GM23248 (cell line): ENCODE data around the gene UBQLNL. TPM values are rescaled to one million over a fixed set of nuclear protein-coding genes. Genes with fewer than 3 reads are reported as not detected.

ENCODE experiments used
- DNase-seq: peaks from one replicate; pipeline ENCODE4 v3.0.0-alpha.2; 2015
- H2AFZ ChIP-seq: fragments of 200-600 bp; sonication (generic); 2 replicates; pipeline ENCODE4 v1.6.1; 2016; ENCODE audit warnings: antibody characterized with exemption
- H3F3A ChIP-seq: fragments of 200-600 bp; sonication (generic); 2 replicates; pipeline ENCODE4 v1.6.1; 2016; ENCODE audit warnings: mild to moderate bottlenecking, antibody characterized with exemption, mixed run types; ENCODE audit not compliant: insufficient read depth
- H3K27ac ChIP-seq: fragments of 200-600 bp; sonication (generic); 2 replicates; pipeline ENCODE4 v1.5.1; 2016; ENCODE audit warnings: mild to moderate bottlenecking
- H3K27me3 ChIP-seq: fragments of 200-600 bp; sonication (generic); replicated peaks from 2 replicates; pipeline ENCODE4 v1.6.1; 2016; ENCODE audit warnings: mild to moderate bottlenecking; ENCODE audit not compliant: insufficient read depth
- H3K36me3 ChIP-seq: fragments of 200-600 bp; sonication (generic); 2 replicates; pipeline ENCODE4 v1.6.1; 2016; ENCODE audit warnings: low read depth, mild to moderate bottlenecking
- H3K4me1 ChIP-seq: fragments of 200-600 bp; sonication (generic); 2 replicates; pipeline ENCODE4 v1.6.1; 2016; ENCODE audit warnings: mild to moderate bottlenecking; ENCODE audit not compliant: insufficient read depth
- H3K4me2 ChIP-seq: fragments of 200-600 bp; sonication (generic); one replicate; pipeline ENCODE4 v1.6.1; 2016; ENCODE audit warnings: mild to moderate bottlenecking; ENCODE audit not compliant: unreplicated experiment
- H3K4me3 ChIP-seq: fragments of 200-600 bp; sonication (generic); 2 replicates; pipeline ENCODE4 v1.5.1; 2016; ENCODE audit warnings: mild to moderate bottlenecking
- H3K79me2 ChIP-seq: fragments of 200-600 bp; sonication (generic); 2 replicates; pipeline ENCODE4 v1.6.1; 2016; ENCODE audit warnings: mild to moderate bottlenecking; ENCODE audit not compliant: insufficient read depth
- H3K9ac ChIP-seq: fragments of 200-600 bp; sonication (generic); 2 replicates; pipeline ENCODE4 v1.6.1; 2016; ENCODE audit warnings: mild to moderate bottlenecking
- H3K9me2 ChIP-seq: fragments of 200-600 bp; sonication (generic); 2 replicates; pipeline ENCODE4 v1.6.1; 2016; ENCODE audit warnings: mixed run types, mild to moderate bottlenecking, moderate library complexity; ENCODE audit not compliant: insufficient read depth
- H3K9me3 ChIP-seq: fragments of 200-600 bp; sonication (generic); one replicate; pipeline ENCODE4 v1.6.1; 2017; ENCODE audit warnings: low read depth
- H4K20me1 ChIP-seq: fragments of 200-600 bp; sonication (generic); 2 replicates; pipeline ENCODE4 v1.6.0; 2016; ENCODE audit not compliant: insufficient read depth
- EZH2 ChIP-seq: fragments of 200-600 bp; sonication (generic); IDR thresholded peaks from 2 replicates; pipeline ENCODE4 v1.6.1; 2018; ENCODE audit warnings: antibody characterized with exemption, mild to moderate bottlenecking; ENCODE audit not compliant: insufficient read depth, poor library complexity, severe bottlenecking
- EZH2phosphoT487 ChIP-seq: fragments of 200-600 bp; sonication (generic); IDR thresholded peaks from 2 replicates; pipeline ENCODE4 v1.6.1; 2018; ENCODE audit warnings: antibody characterized with exemption, moderate library complexity, mild to moderate bottlenecking, low read depth; ENCODE audit not compliant: insufficient read depth
- WGBS, 2 experiments: methylation state at CpG; one replicate each; pipeline ENCODE4 v1.1.6; 2015 to 2017; ENCODE audit warnings: low lambda C conversion rate in 2 of 2, low coverage in 1 of 2; ENCODE audit errors: missing lambda C conversion rate in 2 of 2; 5-methylcytosine and 5-hydroxymethylcytosine counted together
- in situ Hi-C: fragments of 300-500 bp; cut with MboI; formaldehyde crosslinking; loops from 2 replicates; pipeline ENCODE4 v1.15.0; 2020
- polyA plus RNA-seq: library from polyadenylated mRNA; unstranded; fragments of >200 nt; fragmentation: Nextera tagmentation; extraction: Ambion mirVana; gene quantifications from 2 replicates; pipeline ENCODE4 v1.2.1, GENCODE V29; 2016
- total RNA-seq: library from RNA; depleted of rRNA; stranded (reverse); fragments of >200 nt; shearing (Covaris generic); gene quantifications from 2 replicates; pipeline ENCODE4 v1.2.3, GENCODE V29; 2014; rRNA removed

UBQLNL gene
- total and polyA plus RNA-seq, 2 experiments from 2014 or later: 0.20 to 0.32 TPM

DNA sequence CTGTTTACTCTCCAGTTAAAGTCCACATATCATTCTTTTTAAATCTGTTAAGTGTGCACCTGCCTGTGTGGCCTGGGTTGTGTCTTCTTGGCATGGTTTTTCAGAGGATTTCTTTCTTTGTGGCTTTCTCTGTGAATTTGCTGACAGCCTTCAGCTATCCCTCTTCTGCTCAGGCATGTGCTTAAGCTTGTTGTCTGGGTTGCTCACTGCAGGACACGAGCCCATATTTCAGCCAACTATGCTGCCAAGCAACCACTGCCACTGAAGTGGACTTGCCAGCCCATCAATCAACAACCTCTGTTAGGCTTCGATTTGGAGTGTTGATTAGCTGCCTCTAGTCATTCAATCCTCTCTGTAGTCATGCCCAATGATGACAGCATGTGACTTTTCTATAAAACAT lies 49.0 kb downstream of the UBQLNL start:
- TF ChIP-seq EZH2phosphoT487: no peak
- no peak for TF ChIP-seq EZH2
- no peak overlapping the region for H3K9ac ChIP-seq
- in situ Hi-C loops: no loop called here
- 0 to 3% methylated on average over 2 of the region's 2 CpGs for WGBS, 2 experiments
- H3K27ac ChIP-seq: no peak overlapping the region
- no peaks in the 10 kb centered on the region for H3K79me2 ChIP-seq
- H3K4me2 ChIP-seq: no peak overlapping the region
- no peak overlapping the region for H2AFZ ChIP-seq
- H3K4me1 ChIP-seq: no peaks in the 10 kb centered on the region
- no peak for DNase-seq
- H4K20me1 ChIP-seq: no peaks in the 10 kb centered on the region
- no peak overlapping the region for H3K4me3 ChIP-seq
- H3K9me2 ChIP-seq: no peaks in the 10 kb centered on the region
- H3F3A ChIP-seq: no peaks in the 10 kb centered on the region
- H3K9me3 ChIP-seq: no peaks in the 10 kb centered on the region
- no peaks in the 10 kb centered on the region for H3K27me3 ChIP-seq
- no peaks in the 10 kb centered on the region for H3K36me3 ChIP-seq

Other genes starting within 250 kb of the UBQLNL start
- gene HBE1, start 246.8 kb downstream of the UBQLNL start, total RNA-seq: not detected in 2 replicates
- not detected in 2 replicates for gene HBE1, start 246.8 kb downstream of the UBQLNL start, polyA plus RNA-seq
- gene OR51B4, start 214.8 kb downstream of the UBQLNL start, total RNA-seq: not detected in 2 replicates
- not detected in 2 replicates for gene OR51B4, start 214.8 kb downstream of the UBQLNL start, polyA plus RNA-seq
- not detected in 2 replicates for gene OR51B2, start 192.4 kb downstream of the UBQLNL start, total RNA-seq
- gene OR51B2, start 192.4 kb downstream of the UBQLNL start, polyA plus RNA-seq: not detected in 2 replicates
- gene OR51B5, start 173.2 kb downstream of the UBQLNL start, total RNA-seq: not detected in 2 replicates
- gene OR51B5, start 173.2 kb downstream of the UBQLNL start, polyA plus RNA-seq: not detected in 2 replicates
- gene OR51B6, start 165.2 kb downstream of the UBQLNL start, total RNA-seq: not detected in 2 replicates
- not detected in 2 replicates for gene OR51B6, start 165.2 kb downstream of the UBQLNL start, polyA plus RNA-seq
- not detected in 2 replicates for gene OR51M1, start 132.9 kb downstream of the UBQLNL start, total RNA-seq
- not detected in 2 replicates for gene OR51M1, start 132.9 kb downstream of the UBQLNL start, polyA plus RNA-seq
- gene OR51Q1, start 94.6 kb downstream of the UBQLNL start, total RNA-seq: not detected in 2 replicates
- gene OR51Q1, start 94.6 kb downstream of the UBQLNL start, polyA plus RNA-seq: not detected in 2 replicates
- gene OR51I1, start 75.2 kb downstream of the UBQLNL start, total RNA-seq: not detected in 2 replicates
- gene OR51I1, start 75.2 kb downstream of the UBQLNL start, polyA plus RNA-seq: not detected in 2 replicates
- gene OR51I2, start 67.4 kb downstream of the UBQLNL start, total RNA-seq: not detected in 2 replicates
- not detected in 2 replicates for gene OR51I2, start 67.4 kb downstream of the UBQLNL start, polyA plus RNA-seq
- not detected in 2 replicates for gene OR52D1, start 28.0 kb downstream of the UBQLNL start, total RNA-seq
- not detected in 2 replicates for gene OR52D1, start 28.0 kb downstream of the UBQLNL start, polyA plus RNA-seq
- gene UBQLN3, start 6.7 kb downstream of the UBQLNL start, total RNA-seq: not detected in 2 replicates
- gene UBQLN3, start 6.7 kb downstream of the UBQLNL start, polyA plus RNA-seq: not detected in 2 replicates
- gene OR52H1, start 31.8 kb upstream of the UBQLNL start, total RNA-seq: not detected in 2 replicates
- gene OR52H1, start 31.8 kb upstream of the UBQLNL start, polyA plus RNA-seq: not detected in 2 replicates
- not detected in 2 replicates for gene OR52B6, start 64.2 kb upstream of the UBQLNL start, total RNA-seq
- gene OR52B6, start 64.2 kb upstream of the UBQLNL start, polyA plus RNA-seq: not detected in 2 replicates
- 2.3 and 3.6 TPM in 2 replicates for gene TRIM6, start 79.9 kb upstream of the UBQLNL start, total RNA-seq
- 1.9 and 2.2 TPM in 2 replicates for gene TRIM6, start 79.9 kb upstream of the UBQLNL start, polyA plus RNA-seq
- 5.1 and 12.1 TPM in 2 replicates for gene TRIM34, start 108.3 kb upstream of the UBQLNL start, total RNA-seq
- 3.9 and 4.0 TPM in 2 replicates for gene TRIM34, start 108.3 kb upstream of the UBQLNL start, polyA plus RNA-seq
- 10.7 and 11.9 TPM in 2 replicates for gene TRIM5, start 168.4 kb upstream of the UBQLNL start, total RNA-seq
- 12.7 and 14.0 TPM in 2 replicates for gene TRIM5, start 168.4 kb upstream of the UBQLNL start, polyA plus RNA-seq
- gene TRIM22, start 173.1 kb upstream of the UBQLNL start, total RNA-seq: 58.4 and 114 TPM in 2 replicates
- 50.2 and 51.1 TPM in 2 replicates for gene TRIM22, start 173.1 kb upstream of the UBQLNL start, polyA plus RNA-seq
- gene OR56B1, start 219.7 kb upstream of the UBQLNL start, total RNA-seq: not detected in 2 replicates
- gene OR56B1, start 219.7 kb upstream of the UBQLNL start, polyA plus RNA-seq: not detected in 2 replicates
- gene OR52N4, start 237.5 kb upstream of the UBQLNL start, total RNA-seq: 0.43 TPM in 1 of 2 replicates, not detected in the other
- not detected in 2 replicates for gene OR52N4, start 237.5 kb upstream of the UBQLNL start, polyA plus RNA-seq